ENCODE data around the gene DDX42. TPM values are rescaled to one million over a fixed set of nuclear protein-coding genes. Genes with fewer than 3 reads are reported as not detected.

The DDX42 gene
- total and polyA plus RNA-seq, 2 experiments from 2014 or later: 57.8 to 101 TPM

DNA sequence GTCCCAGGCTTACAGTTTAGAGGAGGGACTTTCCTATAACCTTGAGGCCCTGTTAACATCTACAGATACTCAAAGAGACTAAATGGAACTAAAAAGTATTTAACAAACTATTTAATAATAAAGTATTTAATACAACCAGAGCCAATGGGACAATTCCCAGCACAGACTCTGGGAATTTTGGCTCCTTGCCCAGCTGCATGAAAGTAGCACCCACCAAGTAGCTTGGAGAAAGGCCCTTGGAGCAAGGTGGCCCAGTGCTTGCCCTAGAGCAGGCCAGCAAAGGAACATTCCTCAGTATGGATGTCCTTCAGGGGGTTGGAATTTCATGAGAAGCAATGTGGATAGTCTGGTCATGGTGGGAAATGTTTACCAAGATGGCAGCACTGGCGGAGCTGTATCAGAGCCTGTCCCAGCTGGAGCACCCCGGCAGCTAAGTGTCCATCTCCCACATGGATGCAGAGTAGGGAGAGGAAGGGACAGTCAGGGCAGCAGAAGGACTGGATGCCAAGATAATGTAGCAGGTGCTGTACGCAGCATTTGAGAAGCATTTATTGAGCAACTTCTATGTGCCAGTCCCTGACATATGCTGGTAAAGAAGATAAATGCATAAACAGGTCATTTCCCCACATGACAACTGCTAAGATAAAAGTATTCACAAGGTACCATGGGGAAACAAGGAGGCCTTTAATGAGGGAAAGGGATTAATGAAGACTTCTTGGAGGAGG lies 73.7 kb downstream of the DDX42 start:
- ATAC-seq (no peak), DNase-seq (ENCODE audit: low spot score) (no peak)
- no peaks in the 10 kb centered on the region for H3K79me2 ChIP-seq (replicated peaks; ENCODE audit: insufficient read depth)
- H3K4me1 Mint-ChIP-seq: peaks cover 8% of the 10 kb centered on the region
- H3K27ac Mint-ChIP-seq: no peak overlapping the region
- peaks cover 47% of the 10 kb centered on the region for H3K27me3 ChIP-seq (ENCODE audit: insufficient read depth)
- no peaks in the 10 kb centered on the region for H4K20me1 ChIP-seq (replicated peaks; ENCODE audit: insufficient read depth)
- H3K4me3 Mint-ChIP-seq: no peak overlapping the region; the same call in 2 of the 3 replicates
- no peaks in the 10 kb centered on the region for H3K36me3 ChIP-seq (ENCODE audit: insufficient read depth)
- H3K4me3 ChIP-seq: no peak overlapping the region
- H3K36me3 Mint-ChIP-seq (ENCODE audit: low read depth): peaks cover 5% of the 10 kb centered on the region; the same call in 1 of the 3 replicates
- no peak overlapping the region for H3K27ac ChIP-seq (ENCODE audit: low read depth)
- H3K9me3 Mint-ChIP-seq: peaks cover 19% of the 10 kb centered on the region
- H3F3A ChIP-seq (replicated peaks; ENCODE audit: low read depth): peaks cover 10% of the 10 kb centered on the region; the same call in 1 of the 2 replicates
- H3K27me3 Mint-ChIP-seq (ENCODE audit: insufficient read depth, low read depth, poor library complexity): peaks cover 33% of the 10 kb centered on the region
- H3K4me1 ChIP-seq (ENCODE audit: insufficient read depth): no peaks in the 10 kb centered on the region
- TF ChIP-seq, protein P1, sequence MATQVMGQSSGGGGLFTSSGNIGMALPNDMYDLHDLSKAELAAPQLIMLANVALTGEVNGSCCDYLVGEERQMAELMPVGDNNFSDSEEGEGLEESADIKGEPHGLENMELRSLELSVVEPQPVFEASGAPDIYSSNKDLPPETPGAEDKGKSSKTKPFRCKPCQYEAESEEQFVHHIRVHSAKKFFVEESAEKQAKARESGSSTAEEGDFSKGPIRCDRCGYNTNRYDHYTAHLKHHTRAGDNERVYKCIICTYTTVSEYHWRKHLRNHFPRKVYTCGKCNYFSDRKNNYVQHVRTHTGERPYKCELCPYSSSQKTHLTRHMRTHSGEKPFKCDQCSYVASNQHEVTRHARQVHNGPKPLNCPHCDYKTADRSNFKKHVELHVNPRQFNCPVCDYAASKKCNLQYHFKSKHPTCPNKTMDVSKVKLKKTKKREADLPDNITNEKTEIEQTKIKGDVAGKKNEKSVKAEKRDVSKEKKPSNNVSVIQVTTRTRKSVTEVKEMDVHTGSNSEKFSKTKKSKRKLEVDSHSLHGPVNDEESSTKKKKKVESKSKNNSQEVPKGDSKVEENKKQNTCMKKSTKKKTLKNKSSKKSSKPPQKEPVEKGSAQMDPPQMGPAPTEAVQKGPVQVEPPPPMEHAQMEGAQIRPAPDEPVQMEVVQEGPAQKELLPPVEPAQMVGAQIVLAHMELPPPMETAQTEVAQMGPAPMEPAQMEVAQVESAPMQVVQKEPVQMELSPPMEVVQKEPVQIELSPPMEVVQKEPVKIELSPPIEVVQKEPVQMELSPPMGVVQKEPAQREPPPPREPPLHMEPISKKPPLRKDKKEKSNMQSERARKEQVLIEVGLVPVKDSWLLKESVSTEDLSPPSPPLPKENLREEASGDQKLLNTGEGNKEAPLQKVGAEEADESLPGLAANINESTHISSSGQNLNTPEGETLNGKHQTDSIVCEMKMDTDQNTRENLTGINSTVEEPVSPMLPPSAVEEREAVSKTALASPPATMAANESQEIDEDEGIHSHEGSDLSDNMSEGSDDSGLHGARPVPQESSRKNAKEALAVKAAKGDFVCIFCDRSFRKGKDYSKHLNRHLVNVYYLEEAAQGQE (IDR thresholded peaks at IDR 0.05; ENCODE audit: unreplicated experiment): no peak
- peaks cover 11% of the 10 kb centered on the region for H3K9me2 ChIP-seq (ENCODE audit: insufficient read depth)
- H3K4me2 ChIP-seq: no peak overlapping the region
- no peak overlapping the region for H2AFZ ChIP-seq

DNA sequence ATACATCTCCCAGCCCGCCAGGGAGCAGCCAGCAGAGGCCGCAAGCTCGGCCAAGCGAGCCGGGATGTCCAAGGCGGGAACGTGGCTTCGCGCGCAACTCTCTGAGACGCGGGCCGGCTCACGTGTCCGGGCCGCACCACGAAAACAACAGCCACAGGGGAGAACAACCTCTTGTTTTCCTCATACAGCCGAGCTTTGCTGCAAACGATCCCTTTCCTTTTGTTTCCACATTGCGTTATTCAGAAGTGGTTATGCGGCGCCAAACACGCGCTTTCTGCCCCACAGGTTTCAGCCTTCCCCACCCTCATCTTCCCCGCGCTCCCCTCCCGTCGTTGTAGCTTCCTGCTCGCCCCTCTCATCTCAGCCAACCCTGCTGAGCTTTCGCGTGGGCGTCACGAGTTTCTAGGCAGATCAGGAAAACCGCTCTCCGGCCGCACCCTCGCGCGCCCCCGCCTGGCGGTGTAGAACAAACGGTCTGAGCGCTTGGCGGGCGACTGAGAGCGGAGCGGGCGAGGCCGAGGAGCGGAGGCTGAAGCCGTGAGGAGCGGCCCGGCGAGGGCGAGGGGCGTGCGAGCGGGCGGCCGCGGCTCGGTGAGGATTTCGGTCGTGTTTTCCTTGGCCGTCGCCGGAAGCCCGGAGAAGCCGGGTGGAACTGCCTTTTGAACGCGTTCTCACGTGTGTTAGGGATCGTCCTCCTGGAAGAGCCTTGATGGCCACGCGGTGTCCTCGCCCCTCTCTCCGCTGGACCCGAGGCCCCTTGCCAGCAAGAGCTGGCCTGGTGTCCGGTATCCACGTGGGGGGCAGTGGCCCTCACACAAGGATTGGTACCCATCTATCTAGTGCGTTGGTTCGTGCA lies 75.1 kb downstream of the DDX42 start:
- Histone ChIP-seq H3F3A (replicated peaks; ENCODE audit: low read depth) (peaks cover 6% of the 10 kb centered on the region; the same call in 1 of the 2 replicates), H3K27me3 (ENCODE audit: insufficient read depth) (peaks cover 47% of the 10 kb centered on the region), H2AFZ (peak overlapping the region; percentile 91), H3K79me2 (replicated peaks; ENCODE audit: insufficient read depth) (no peaks in the 10 kb centered on the region), H3K27ac (ENCODE audit: low read depth) (no peak overlapping the region), H3K36me3 (ENCODE audit: insufficient read depth) (no peaks in the 10 kb centered on the region), H3K4me1 (ENCODE audit: insufficient read depth) (no peaks in the 10 kb centered on the region), H3K4me3 (peak overlapping the region; percentile 47), H4K20me1 (replicated peaks; ENCODE audit: insufficient read depth) (no peaks in the 10 kb centered on the region), H3K4me2 (peak overlapping the region; percentile 67), H3K9me2 (ENCODE audit: insufficient read depth) (peaks cover 11% of the 10 kb centered on the region)
- peak overlapping the region; percentile 99 for H3K27ac Mint-ChIP-seq
- peaks cover 5% of the 10 kb centered on the region; the same call in 1 of the 3 replicates for H3K36me3 Mint-ChIP-seq (ENCODE audit: low read depth)
- peak; percentile 92 for ATAC-seq
- DNase-seq (ENCODE audit: low spot score): peak; percentile 96
- H3K9me3 Mint-ChIP-seq: peaks cover 19% of the 10 kb centered on the region
- peaks cover 3% of the 10 kb centered on the region for H3K4me1 Mint-ChIP-seq
- peaks cover 30% of the 10 kb centered on the region for H3K27me3 Mint-ChIP-seq (ENCODE audit: insufficient read depth, low read depth, poor library complexity)
- H3K4me3 Mint-ChIP-seq: peak overlapping the region; percentile 49
- TF ChIP-seq ZNF331 (CRISPR knock-in tag; IDR thresholded peaks at IDR 0.05; ENCODE audit: low read depth) (0 out of 2 replicates have a peak, but pooled peaks have one; percentile 23), JUNB (IDR thresholded peaks at IDR 0.05; ENCODE audit: unreplicated experiment) (no peak), NANOG (IDR thresholded peaks at IDR 0.05; ENCODE audit: borderline replicate concordance) (no peak), POLR2AphosphoS5 (IDR thresholded peaks at IDR 0.05; ENCODE audit: low read depth) (peak; percentile 39; the same call in 1 of the 2 replicates), CTCF (conservative IDR thresholded peaks at IDR 0.05; ENCODE audit: low read depth in 2 of 2) (peak; percentile 56 to 84), EZH2 (IDR thresholded peaks at IDR 0.05; ENCODE audit: low read depth, unreplicated experiment) (no peak), STAT1 (IDR thresholded peaks at IDR 0.05; ENCODE audit: unreplicated experiment) (no peak)
- TF ChIP-seq, protein P1 (IDR thresholded peaks at IDR 0.05; ENCODE audit: unreplicated experiment): no peak
- TF ChIP-seq, protein P2, sequence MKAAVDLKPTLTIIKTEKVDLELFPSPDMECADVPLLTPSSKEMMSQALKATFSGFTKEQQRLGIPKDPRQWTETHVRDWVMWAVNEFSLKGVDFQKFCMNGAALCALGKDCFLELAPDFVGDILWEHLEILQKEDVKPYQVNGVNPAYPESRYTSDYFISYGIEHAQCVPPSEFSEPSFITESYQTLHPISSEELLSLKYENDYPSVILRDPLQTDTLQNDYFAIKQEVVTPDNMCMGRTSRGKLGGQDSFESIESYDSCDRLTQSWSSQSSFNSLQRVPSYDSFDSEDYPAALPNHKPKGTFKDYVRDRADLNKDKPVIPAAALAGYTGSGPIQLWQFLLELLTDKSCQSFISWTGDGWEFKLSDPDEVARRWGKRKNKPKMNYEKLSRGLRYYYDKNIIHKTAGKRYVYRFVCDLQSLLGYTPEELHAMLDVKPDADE (IDR thresholded peaks at IDR 0.05): no peak
